PFSK-1 (cell line): ENCODE results near the gene RAB31.

Experiments used
- POLR2AphosphoS5 ChIP-seq: IDR thresholded peaks from 2 replicates; pipeline ENCODE4 v1.6.1; 2012; ENCODE audit warnings: low read depth, mild to moderate bottlenecking, control low read depth, low read length, moderate library complexity
- REST ChIP-seq, 2 experiments: IDR thresholded peaks; 2 replicates each; pipeline versions ENCODE4 v1.6.1 to v1.8.0; 2011 to 2012; ENCODE audit warnings: low read depth in 2 of 2, low read length in 2 of 2, control low read depth in 1 of 2, inconsistent platforms in 1 of 2, mild to moderate bottlenecking in 1 of 2, moderate library complexity in 1 of 2; ENCODE audit not compliant: insufficient read depth in 1 of 2
- TAF1 ChIP-seq: IDR thresholded peaks from 2 replicates; pipeline ENCODE4 v1.6.1; 2012; ENCODE audit warnings: low read length, control low read depth, borderline replicate concordance; ENCODE audit not compliant: insufficient read depth

DNA sequence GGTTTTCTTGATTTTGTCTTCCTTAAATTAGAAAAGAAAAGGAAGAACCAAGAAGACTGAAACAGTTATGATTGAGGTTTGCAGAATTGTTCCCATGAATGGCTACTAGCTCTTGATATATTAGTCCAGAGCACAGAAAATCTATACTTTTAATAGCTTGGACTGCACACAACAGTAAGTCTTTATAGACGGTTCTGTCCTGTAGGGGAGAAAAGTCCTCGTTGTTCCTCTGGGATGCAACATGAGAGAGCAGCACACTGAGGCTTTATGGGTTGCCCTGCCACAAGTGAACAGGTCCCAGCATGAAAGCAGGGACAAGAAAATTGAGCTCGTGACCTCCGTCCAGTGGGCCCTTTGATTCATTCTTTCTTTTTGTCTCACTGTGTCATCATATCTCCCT, 41.5 kb downstream of the RAB31 start:
- no peak for TF ChIP-seq REST (IDR thresholded peaks at IDR 0.05; ENCODE audit: insufficient read depth in 1 of 2, low read depth in 2 of 2, low read length in 2 of 2)
- no peak for TF ChIP-seq TAF1
- no peak for TF ChIP-seq POLR2AphosphoS5
